HG02759 (cell line): ENCODE measurements around the gene TADA1.
A peak's percentile ranks its signal among the peaks of the same experiment; 100 is the strongest.
"Not testable (repeated sequence)": the region's sequence is repeated elsewhere in the genome, so short reads cannot be mapped to it uniquely, and the experiment has no call there.

Source experiments
- ATAC-seq: cut with Tn5 transposase; IDR thresholded peaks from one replicate; pipeline ENCODE4 v1.9.1; 2021; ENCODE audit warnings: mild to moderate bottlenecking, moderate library complexity; ENCODE audit not compliant: unreplicated experiment

TADA1 gene

DNA sequence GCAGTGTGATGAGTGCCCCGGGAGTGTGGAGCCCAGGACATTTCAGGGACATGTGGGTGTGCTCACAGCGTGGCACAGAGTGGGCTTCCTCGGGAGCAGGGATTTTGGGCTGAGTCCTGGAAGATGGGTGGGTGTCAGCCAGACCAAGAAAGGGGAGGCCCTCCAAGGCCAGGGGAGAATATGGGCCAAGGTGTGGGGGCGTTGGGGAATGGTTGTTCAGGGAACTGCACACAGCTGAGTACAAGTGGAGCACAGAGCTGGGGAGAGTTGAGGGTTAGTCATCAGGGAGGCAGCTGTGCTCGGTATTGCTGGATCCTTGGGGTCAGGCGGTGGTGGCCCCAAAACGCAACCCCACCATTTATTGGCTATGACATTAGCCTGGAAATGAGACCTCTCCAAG lies 31.3 kb downstream of the TADA1 start:
- ATAC-seq: no peak

DNA sequence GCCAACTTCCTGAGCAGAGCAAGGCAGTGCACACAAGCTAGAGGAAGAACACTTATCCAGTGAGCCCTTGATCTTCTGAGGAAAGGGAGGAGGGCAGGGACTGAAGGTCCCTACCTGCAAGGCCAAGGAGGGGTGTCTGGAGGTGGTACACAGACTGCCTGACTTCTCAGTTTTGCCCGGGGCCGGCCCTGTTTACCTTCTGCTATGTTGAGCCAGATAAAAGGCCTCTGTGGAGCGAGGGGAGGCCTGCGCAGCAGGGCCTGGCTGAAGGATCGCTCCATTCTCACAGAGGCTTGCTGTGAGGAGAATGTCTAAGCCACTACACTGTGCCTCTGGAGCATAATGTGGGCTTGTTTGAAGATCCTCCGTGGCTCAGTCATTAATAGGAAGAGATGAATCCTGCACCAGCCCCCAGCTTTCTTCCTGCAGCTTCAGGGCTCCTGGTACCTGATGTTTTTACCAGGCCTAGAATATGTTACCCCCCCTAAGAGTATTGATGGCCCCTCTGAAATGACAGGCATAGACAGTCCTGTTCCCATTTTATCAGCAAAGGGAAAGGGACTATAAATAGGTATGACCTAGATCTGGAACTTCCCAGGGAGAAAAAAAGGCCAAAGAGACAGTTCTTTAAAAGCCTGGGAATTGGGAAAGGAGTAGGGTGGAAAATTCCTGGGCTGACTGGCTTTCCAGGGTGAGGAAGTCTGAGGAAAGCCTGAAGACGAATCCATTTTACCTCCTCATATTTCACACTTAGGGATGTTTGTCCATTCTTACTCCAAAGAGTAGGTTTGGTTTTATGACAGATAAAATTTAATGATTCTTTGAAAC lies 32.1 kb downstream of the TADA1 start:
- no peak for ATAC-seq

GRCh38 chr1:166843322-166843721 lies 32.7 kb downstream of the TADA1 start:
- ATAC-seq: no peak

DNA sequence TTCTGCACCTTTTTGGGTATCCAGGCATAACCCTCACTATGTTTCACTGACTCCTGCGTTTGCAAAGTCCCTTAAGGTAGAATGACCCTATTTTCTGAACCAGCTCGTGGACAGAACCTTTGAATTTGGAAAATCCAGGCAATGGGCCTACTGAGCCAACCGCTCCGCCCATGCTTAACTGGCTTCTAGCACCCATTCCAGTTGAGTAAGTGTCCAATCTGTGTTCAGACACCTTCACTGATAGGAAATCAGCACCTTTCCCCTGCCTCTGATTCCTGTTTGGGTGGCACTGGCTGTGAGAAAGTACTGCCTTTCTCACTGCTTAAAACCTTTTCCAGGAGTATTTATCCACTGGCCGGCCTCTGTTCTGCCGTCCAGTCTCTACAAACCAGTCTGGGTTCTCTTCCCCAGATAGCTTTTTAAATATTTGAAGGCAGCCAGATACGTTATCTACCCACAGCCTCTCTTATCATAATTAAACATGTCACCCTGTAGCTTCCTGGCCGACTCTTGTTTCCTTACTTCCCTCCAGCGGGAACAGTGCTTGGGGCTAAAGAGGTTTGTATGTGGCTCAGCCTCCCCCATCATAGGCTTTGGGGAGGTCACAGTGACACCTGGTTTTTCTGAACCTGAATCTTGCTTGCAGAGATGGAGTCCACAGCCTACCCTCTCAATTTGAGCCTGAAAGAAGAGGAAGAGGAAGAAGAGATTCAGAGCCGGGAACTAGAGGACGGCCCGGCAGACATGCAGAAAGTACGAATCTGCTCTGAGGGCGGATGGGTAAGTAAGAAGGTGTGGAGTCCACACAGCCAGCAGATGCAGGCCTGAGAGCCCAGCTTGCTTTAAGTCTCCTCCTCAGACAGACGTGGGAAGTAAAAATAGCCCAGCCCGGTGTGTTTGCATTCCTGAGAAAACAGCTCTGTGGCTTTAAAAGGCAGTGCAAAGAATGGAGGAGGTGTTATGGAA lies 35.5 kb downstream of the TADA1 start:
- ATAC-seq: no peak

- ATAC-seq: peak; percentile 43
Observed at GRCh38 chr1:166839600-166840308, 36.3 kb downstream of the TADA1 start.

DNA sequence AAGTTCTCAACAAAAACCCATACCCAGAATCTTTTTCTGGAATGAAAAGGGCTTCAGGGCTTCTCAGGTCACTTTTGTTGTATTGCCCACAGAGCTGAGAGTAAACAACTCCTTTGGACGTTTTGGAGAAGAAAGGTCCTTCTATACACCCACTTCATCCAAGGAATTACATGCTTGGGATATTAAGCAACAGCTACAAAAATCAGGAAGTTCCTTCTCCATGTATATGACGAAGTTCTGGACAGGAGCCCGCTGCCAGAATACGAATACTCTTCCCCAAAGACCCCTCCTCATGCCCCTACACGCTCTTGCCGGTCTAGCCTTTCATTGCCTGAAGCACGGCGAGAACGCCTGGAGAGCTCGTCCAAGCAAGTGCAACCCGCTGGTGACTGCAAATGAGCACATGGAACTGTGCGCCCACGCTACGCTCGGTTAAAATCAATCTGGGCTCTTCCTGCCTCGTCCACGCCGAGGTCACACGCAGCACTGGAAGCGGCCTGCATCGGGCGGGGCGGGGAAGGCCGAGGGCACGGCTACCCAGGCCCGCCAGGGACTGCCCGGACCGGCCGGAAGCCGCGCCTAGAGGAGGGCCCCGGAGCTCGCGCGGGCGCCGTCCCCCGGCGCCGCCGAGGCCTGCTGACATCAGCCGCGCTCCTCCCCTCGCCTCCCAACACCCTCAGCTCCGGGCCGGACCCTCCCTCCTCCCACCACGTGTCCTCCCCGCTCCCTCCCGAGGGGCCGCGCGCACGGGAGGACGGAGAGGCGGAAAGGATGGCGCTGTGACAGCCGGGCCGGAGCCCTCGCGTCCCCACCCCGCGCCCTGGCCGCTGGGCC lies 37.1 kb downstream of the TADA1 start, which contains the start of gene POGK:
TSS of gene POGK (plus strand) at position 710 of the 834 bp plus-strand sequence. CDS start 1,482 bp downstream, outside the sequence.
- ATAC-seq: peak; percentile 96

GRCh38 chr1:166836733-166837132 lies 39.3 kb downstream of the TADA1 start:
- no peak for ATAC-seq

GRCh38 chr1:166829762-166830161 lies 46.3 kb downstream of the TADA1 start:
- not testable (repeated sequence) for ATAC-seq

DNA sequence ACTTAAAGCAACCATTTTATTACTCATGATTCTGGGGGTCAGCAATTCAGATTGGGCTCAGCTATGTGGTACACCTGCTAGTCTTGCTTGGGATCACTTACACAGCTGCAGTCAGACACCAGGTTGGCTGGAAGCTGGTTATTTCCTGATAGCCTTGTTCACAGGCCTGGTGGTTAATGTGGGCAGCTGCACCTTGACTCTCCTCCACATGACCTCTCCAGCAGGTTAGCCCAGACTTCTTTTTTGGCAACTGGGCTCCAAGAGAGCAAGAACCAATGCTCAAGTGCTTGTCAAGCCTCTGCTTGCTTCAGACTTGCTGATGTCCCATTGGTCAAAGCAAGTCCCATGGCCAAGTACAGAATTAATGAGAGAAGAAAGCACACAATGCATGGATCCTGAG lies 48.6 kb downstream of the TADA1 start:
- no peak for ATAC-seq

DNA sequence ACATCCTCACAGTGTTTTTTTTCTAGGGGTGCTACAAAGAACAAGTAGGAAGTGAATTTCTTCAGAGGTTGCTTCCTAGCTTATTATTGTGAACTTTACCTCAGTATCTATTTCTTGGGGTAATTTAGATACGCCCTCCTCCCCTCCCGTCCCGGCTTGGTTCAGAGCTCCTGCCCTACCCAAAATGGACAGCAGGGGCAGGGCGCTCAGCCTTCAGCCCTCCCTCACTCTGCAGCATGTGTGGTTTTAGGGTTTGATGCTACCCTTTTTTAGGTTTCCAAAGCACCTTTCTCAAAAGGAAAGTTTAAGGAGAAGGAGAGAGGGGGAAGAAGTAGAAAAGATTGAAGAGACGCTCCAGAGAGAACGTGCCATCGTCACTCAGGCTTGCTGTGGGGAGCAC lies 53.7 kb downstream of the TADA1 start:
- peak; percentile 49 for ATAC-seq

GRCh38 chr1:166819974-166820373 lies 56.1 kb downstream of the TADA1 start:
- ATAC-seq: no peak

GRCh38 chr1:166814611-166815010 lies 61.5 kb downstream of the TADA1 start:
- no peak for ATAC-seq

GRCh38 chr1:166813508-166814223 lies 62.4 kb downstream of the TADA1 start:
- ATAC-seq: no peak

GRCh38 chr1:166811691-166812090 lies 64.4 kb downstream of the TADA1 start:
- ATAC-seq: no peak

DNA sequence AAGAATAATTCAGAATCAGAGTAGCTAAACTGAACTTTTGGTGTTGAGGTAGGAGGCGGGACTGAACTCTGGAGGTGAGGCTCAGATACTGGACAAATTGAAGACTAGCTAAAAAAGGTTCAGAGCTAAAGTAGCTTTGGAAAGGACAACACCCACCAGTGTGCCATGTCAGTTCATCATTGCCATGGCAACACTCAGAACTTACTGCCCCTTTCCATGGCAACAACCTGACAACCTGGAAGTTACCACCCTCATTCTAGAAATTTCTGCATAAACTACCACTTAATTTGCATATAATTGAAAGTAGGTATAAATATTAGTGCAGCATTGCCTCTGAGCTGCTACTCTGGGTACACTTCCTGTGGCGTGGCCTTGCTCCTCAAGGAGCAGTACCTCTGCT lies 67.1 kb downstream of the TADA1 start:
- ATAC-seq: no peak
